GM18867 (cell line): ENCODE data around the gene RSU1.
"Not testable (repeated sequence)": the region's sequence is repeated elsewhere in the genome, so short reads cannot be mapped to it uniquely, and the experiment has no call there.

ENCODE experiments used
- ATAC-seq: cut with Tn5 transposase; IDR thresholded peaks from one replicate; pipeline ENCODE4 v1.9.1; 2021; ENCODE audit warnings: mild to moderate bottlenecking, moderate library complexity; ENCODE audit not compliant: unreplicated experiment

RSU1 gene

DNA sequence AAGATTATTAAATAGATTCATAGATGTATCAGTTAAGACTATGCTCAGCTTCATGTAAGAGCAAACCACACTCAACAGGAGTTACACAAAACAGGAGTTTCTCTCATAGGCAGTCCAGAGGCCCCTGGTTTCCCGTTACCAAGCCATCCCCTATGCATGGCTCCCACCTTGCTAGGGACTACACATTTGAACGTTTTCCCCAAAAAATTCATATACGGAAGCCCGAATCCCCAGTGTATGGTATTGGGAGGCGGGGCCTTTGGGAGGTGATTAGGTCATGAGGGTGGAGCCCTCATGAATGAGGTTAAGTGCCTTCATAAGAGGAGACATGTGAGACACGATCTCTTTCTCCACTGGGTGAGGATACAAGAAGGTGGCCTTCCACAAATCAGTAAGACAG, 29.1 kb downstream of the RSU1 start:
- no peak for ATAC-seq

DNA sequence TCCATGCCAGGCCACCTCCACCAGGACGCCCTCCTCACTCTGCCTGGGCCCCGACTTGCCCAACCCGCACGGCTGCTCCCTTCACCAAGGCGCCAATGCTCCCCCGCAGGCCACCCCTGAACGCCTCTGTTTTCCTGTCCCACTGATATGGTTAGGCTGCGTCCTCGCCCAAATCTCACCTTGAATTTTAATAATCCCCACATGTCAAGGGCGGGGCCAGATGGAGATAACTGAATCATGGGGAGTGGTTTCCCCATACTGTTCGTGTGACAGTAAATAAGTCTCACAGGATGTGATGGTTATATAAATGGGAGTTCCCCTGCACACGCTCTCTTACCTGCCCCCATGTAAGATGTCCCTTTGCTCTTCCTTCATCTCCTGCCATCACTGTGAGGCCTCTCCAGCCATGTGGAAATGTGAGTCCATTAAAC, 29.8 kb downstream of the RSU1 start:
- no peak for ATAC-seq

DNA sequence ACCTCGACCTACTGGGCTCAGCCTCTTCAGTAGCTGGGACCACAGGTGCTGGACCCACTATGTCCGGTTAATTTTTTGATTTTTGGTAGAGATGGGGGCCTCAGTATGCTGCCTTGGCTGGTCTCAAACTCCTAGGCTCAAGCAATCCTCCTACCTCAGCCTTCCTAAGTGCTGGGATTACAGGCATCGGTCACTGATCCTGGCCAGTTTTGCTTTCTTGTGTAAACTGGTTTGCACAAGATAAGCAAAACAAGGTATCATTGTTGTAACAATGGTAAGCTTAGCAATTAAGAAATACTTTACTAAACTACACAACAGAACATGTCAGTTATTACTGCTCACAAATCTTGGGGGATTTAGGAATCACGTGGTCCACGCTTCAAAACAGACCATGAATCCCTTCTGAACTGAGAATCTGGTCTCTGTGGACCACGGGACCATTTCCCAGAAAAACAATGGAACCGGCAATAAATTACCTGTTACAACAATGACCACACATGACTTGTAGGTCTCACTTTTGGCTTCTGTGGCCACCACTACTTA, 36.8 kb downstream of the RSU1 start:
- no peak for ATAC-seq

DNA sequence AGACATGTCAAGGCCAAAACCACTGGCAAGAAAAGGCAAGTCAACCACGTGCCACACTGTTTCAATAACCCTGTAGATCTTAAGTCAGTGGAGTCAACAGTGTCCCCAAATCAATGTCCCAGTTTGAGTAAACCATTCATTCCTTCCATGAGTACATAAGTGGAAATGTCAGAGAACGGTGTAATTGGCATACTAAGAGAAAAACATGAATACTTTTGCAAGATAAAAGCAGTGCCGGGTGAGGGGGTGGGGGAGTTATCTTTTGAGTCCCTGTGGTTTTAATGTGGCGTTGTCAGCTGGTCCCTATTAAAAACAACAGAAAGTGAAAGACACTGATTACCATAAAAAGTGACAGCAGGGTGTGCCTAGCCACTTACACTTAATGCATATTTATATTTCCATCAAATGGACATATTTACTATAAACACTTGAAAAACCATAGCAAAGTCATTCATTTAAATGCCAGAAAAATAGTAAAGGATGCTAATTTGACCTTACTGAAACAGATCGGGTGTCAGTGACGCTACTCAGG, 37.8 kb downstream of the RSU1 start:
- ATAC-seq: peak; percentile 84

DNA sequence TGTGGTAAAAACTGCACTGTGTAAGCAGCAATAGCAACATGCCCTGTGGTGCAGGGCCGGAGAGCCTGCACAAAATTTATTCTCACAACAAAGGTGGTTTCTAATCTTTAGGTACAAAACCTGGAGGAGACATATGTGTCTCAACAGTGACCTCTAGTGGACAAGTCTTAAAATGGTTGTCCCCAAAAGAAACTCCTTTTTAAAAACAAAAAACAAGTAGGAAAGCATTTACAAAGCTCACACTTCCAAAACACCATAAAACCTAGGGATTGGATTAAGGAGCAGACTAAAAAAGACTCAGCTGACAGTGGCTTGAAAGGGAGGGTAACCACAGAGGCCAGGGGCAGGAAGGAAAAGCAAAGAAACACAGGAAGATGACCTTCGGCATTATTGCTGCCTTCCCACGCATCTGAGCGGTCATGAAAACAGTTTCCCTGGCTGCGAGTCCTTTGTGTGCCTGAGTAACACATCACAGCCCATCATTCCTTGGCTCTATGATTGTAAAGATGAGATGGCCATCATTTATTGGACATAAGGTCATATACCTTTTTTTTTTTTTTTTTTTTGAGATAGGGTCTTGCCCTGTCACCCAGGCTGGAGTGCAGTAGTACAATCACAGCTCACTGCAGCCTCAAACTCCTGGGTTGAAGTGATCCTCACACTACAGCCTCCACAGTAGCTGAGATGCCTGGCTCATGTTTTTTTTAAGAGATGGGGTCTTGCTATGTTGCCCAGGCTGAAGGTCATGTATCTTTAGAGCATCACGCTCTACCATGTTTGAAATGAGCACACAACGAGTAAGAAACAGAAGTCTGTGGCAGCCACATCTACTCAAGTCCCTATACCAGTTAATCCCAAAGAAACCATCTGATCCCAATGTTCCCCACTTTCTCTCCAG, 39.5 kb downstream of the RSU1 start:
- no peak for ATAC-seq

DNA sequence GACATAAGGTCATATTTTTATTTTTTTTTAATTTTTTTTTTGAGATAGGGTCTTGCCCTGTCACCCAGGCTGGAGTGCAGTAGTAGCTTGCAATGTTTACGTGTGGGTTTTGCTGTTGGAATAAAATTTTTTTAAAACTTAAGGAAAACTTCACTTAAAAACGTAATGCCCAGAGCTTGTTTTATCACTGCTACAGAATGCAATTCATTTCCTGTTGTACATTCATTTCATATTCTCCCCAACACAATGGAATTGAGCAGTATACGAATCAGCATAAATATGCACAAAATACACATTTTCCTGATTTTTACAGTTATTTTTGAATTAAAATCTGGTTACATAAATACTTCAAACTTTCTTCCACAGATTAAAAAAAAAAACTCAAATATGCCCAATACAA, 40.3 kb downstream of the RSU1 start:
- ATAC-seq: no peak

DNA sequence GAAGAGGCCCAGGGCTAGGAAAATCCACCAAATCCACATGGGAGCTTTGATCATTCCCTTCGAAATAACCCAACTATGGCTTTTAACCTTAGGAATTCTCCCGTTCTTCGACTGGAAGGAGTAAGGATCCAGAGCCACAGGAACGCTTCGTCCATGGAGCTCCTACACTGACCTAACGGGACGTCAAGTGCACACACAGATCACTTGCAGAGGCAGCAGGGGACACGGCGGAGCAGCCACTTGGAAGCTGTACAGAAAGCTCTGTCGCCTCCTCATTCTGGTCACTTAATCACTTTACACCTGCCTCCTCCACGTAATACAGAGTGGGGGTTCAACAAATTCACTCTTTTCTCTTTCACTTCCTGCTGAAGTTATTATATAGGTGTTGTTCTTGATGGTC, 43.9 kb downstream of the RSU1 start:
- ATAC-seq: no peak

DNA sequence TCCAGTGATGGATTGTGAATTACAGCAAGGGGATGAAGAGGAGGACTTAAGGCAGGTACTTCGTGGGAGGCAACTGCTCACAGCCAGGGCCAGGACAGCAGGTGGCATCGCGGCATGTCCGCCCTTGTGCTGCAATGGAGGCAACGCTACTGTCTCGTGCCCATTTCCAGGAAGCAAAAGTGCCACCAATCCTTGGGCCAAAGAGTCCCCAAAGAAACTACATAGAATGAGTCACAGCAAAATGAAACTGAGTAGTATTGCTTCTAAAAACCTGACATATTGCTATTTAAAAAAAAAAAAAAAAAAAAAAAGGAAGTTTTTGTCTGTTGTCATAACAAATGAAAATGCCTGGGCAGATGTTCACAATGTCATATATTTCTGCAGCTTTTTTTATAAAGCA, 46.6 kb downstream of the RSU1 start:
- ATAC-seq: peak; percentile 71

DNA sequence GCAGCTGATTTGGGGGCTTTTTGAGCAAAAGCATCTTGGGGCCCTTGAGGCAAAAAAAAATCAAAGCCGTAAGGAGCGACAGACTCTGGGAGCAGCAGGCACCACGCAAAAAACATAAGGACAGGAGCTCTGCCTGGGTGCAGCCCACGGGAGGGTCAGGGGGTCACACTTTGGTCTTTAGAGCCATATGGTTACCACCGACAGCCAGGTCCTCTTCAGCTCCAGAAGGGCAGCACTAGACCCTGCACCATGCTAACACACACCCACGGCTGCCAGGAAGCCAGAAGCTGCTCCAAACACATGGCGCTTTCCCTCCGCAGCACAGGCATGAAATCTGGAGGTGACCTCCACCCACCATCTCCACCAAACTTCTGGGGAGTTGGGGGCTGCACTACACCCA, 47.1 kb downstream of the RSU1 start:
- ATAC-seq: no peak

DNA sequence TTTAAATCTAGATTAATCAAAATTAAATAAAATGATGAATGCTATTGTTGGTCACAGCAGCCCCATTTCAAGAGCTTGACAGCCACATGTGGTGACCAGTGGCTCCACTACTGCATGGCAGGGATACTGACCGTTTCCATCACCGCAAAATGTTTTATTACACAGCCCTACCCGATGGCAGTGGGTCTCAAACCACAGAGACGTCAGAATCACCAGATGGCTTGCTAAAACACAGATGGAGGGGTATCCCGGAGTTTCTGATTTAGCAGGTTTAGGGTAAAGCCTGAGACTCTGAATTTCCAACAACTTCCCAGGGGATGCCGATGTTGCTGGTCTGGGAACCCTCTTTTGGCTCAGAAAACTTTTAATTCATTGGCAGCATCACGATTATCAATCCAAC, 47.9 kb downstream of the RSU1 start:
- ATAC-seq: no peak

DNA sequence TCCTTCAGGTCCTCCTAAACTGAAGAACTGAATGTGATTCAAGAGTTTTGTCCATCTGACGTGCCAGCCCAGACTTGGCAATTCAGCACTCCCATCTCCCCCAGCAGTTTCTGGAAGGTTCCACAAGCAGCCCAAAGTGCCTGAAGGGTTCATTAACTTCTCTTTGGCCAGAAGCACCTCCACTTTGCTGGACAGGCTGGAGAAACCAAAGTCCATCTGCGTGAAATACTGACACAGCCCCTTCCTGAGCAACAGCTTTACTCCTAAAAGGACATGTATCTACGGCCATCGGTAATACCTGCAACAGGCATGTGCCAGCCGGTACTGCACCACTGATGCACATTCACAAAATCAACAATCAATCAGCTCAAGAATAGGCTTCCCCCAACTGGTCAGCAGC, 48.5 kb downstream of the RSU1 start:
- no peak for ATAC-seq

DNA sequence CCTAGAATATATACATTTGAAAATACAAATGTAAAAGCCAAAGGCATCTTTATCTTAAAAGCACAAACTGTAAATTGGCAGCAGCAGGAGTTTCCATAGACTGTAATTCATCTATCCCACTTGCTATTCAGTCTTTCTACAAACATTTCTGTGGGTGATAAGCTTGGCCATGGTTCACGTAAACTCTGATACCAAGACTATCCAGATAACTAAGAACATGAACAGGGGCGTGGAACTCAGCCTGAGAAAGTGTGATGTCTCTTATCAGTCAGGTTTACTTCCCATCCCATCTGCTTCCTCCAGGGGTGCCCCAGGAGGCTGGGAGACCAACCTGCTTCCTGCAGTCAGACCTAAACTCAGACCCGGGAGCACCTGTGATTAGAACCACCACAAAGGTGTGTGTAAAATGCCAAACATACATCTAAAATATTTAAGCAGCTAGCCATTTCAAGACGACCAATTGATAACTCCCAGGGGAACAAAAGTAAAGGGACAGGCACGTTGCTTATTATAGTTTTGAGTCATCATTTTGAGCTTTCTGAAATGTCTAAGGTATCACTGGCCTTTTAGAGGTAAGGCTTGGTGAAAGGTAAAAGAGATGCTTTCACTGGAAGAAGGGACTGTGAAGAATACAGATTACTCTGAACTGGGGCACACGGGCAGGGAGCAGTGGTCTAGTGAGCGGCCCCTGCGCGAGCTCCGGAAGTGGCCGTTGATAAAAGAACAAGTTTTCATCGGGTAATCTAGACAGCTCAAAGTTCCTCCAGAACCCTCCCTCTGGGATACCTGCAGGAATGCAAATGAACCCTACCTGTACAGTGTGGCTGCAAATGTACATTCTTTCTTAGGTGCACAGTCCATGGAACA, 51.5 kb downstream of the RSU1 start:
- peak; percentile 68 for ATAC-seq

DNA sequence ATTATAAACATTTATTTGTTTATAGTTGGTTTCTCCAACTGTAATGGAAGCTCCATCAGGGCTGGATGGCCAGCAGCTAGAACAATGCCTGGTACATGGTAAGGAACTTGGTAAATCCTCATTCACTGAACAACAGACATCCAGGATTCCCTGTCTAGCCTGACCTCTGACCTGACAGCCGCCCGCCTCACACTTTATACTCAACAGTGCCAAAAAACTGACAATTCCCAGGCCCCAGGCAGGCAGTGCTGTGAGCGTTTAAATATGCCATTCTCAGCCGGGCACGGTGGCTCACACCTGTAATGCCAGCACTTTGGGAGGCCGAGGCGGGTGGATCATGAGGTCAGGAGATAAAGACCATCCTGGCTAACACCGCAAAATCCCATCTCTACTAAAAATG, 55.9 kb downstream of the RSU1 start:
- no peak for ATAC-seq

DNA sequence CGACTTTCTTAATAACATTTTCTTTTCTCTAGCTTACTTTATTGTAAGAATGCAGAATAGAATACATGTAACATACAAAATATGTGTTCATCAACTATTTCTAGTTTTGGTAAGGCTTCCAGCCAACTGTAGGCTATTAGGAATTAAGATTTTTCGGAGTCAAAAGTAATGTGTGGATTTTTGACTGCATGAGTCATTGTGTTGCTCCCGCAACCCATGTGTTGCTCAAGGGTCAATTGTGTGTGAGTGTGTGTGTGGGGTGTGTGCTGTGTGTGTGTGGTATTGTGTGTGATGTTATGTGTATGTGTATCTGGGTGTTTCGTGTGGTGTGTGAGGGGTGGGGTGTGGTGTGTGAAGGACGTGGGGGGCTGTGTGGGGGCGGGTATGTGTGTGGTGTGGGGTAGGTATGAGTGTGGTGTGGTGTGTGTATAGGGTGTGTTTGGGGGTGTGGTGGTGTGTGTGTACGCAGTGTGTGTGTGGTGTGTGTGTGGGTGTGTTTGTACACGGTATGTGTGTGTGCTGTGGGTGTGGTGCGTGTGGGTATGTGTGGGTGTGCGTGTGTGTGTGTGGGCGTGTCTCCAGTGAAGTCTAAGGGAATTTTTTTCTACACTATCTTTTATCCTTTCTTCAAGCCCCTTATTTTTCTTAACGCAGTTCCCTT, 60.5 kb downstream of the RSU1 start:
- ATAC-seq: no peak

DNA sequence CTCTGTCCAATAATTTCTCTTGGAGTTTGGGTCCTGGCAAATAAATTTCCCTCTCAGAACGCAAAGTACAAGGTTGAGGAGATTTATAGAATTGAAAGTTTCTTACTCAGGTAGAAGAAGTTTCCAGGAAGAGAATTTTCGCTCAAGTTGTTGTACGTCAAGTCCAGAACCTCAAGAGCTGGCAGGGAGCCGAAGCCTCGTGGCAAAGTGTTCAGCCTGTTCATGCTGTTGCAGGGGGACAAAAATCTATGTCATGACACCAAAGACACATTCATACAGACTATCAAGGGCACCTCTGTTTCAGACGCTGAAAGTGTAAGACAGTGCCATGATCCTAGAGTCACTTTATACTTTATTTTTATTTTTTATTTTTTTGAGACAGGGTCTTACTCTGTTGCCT, 62.5 kb downstream of the RSU1 start:
- no peak for ATAC-seq

DNA sequence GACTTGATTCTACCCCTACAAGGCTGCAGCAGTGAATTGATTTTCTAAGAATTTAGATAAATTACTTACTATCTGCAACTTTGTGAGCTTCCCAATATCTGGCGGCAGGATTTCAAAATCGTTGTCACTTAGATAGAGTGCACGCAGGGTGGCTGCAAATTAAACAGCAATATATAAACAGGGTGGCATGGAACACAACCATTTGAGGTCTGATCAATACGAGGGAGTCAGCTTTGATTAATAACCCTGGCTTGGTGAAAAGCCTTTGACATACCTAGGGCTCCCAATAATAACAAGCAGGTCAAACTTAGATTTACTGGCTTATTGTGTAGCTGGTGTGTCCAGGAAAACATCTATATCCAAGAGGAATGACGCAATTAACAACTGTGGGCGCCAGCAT, 64.4 kb downstream of the RSU1 start:
- not testable (repeated sequence) for ATAC-seq

DNA sequence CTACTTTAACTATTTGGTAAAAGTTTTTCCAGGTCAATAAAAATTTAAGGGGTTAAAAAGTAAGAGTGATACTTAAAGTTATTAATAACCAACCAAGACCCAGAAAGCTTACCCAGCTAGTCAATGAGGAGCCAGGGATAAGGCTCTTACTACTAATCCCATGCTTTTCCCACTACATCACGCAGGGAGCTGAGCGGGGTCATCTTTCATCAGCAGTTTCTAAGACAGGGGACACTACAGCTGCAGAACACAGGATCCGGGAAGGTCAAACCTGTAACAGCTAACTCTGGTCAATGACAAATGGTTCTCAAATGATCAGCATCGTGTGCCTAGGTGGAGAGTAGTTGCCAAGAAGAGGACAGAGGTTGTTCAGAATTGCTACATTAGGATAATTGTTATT, 65.1 kb downstream of the RSU1 start:
- no peak for ATAC-seq

DNA sequence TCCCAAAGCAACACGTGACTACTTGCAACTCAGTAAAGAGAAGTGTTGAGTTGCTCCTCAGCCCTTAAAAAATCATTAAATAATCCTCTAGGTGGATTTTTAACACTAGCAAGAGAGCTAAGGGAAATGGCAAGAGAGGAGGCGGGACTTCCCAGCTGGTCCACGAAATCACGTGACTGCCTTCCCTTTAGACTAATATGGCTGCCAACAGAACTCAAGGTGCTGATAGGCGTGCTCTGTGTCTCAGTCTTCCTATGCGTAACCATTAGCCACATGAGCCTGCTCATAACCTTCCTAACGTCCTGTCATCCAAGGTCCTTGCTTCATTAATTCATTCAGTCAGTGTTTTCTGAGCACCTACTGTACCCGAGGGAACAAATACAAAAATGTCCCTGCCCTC, 66.0 kb downstream of the RSU1 start:
- ATAC-seq: no peak

DNA sequence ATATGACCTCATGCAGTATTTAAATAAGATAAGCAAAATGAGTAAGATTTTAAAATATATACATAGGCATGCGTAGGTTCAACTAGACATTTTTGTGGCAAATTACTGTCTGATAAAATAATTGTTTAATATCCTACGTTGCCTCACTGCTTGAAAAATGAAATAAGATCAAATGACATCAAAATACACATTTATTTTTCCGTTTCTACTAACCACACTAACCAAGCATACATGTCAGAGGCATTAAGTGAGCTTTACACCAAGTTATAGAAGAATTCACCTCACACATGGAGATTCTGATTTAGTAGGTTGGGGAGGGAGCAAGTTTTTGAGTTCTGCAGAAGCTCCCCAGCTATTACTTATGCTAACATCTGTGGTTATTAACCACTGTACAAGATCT, 66.8 kb downstream of the RSU1 start:
- no peak for ATAC-seq

DNA sequence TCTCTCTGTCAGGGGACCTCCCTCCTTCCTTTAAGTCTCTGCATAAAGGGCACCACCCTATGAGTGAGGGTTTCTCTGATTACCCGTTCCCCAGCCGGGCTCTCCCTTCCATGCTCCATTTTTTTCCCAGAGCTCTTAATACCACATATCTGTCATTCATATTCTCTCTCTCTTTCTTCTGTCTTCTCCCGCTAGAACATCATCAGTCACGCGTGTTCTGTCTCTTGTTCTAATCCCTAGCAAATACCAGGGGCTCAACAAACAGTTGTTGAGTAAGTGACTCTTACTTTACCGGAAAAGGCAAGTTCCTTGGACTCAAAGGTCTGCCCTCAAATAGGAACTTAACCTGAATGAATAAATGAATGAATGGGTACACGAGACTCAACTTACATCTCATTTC, 68.5 kb downstream of the RSU1 start:
- ATAC-seq: no peak

DNA sequence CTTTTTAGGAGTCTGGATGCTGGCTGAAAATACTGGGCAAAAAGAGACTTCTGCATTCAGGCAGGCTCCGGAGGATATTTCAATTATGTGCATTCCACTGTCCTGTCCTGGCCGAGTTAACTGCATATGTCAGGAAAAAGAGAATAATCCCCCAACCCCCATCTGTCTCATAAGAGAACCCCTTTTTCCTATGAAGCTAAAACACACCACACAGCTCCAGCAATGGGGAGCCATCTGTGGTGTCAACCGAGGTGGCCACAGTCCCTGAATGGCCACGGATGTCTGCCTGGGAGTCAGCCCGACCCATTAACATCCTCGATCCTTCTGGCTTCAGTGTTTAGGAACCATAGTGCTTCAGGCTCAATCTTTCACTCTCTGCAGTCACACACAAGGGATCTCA, 70.4 kb downstream of the RSU1 start:
- ATAC-seq: no peak
